CD4-positive, alpha-beta T cell (primary cell): ENCODE measurements around the gene CMIP. TPM values are rescaled to one million over a fixed set of nuclear protein-coding genes. Genes with fewer than 3 reads are reported as not detected.
A peak's percentile ranks its signal among the peaks of the same experiment; 100 is the strongest.

Source experiments
- ATAC-seq: fragments of 200-7000 bp; cut with Tn5 transposase; one replicate; pipeline ENCODE4 v1.10.0; 2022; ENCODE audit warnings: mild to moderate bottlenecking; ENCODE audit not compliant: poor library complexity
- CTCF ChIA-PET: fragments of 350-600 bp; sonication (Branson Sonifier 250); formaldehyde crosslinking; loops from one replicate; lab custom pipeline; 2021; ENCODE audit warnings: antibody characterized with exemption, inconsistent platforms; lab: Charles Lee
- POLR2A ChIA-PET: fragments of 350-600 bp; sonication (Branson Sonifier 250); formaldehyde crosslinking; loops from one replicate; lab custom pipeline; 2021; ENCODE audit warnings: antibody characterized with exemption, inconsistent platforms; lab: Charles Lee
- DNase-seq, 14 experiments: peaks; one replicate each; pipeline ENCODE4 v3.0.0-alpha.2; 2013 to 2020; ENCODE audit warnings: mixed read lengths in 2 of 14
- H3K27ac ChIP-seq, 2 donors: one replicate each; pipeline versions ENCODE4 v1.5.1 to v1.7.0; 2013; ENCODE audit warnings: low read length in 2 of 2, low read depth in 1 of 2, mild to moderate bottlenecking in 1 of 2
- H3K27me3 ChIP-seq, 2 experiments: 1 replicate in 1 of 2; 2 replicates in 1 of 2; pipeline versions ENCODE4 v1.6.1 to v1.7.0; 2013; ENCODE audit warnings: low read length in 2 of 2, control low read depth in 1 of 2, mild to moderate bottlenecking in 1 of 2, moderate library complexity in 1 of 2; ENCODE audit not compliant: insufficient read depth in 2 of 2, control insufficient read depth in 1 of 2
- H3K36me3 ChIP-seq: one replicate; pipeline ENCODE4 v1.6.1; 2013; ENCODE audit warnings: low read length, control low read depth; ENCODE audit not compliant: insufficient read depth
- H3K4me1 ChIP-seq: one replicate; pipeline ENCODE4 v1.6.1; 2013; ENCODE audit warnings: low read length, control low read depth; ENCODE audit not compliant: insufficient read depth
- H3K4me3 ChIP-seq: one replicate; pipeline ENCODE4 v1.5.1; 2013; ENCODE audit warnings: mild to moderate bottlenecking, low read length, moderate library complexity
- H3K9me3 ChIP-seq, 2 experiments: 1 replicate in 1 of 2; 2 replicates in 1 of 2; pipeline versions ENCODE4 v1.6.1 to v1.7.0; 2013; ENCODE audit warnings: low read length in 2 of 2, mild to moderate bottlenecking in 2 of 2, control low read depth in 1 of 2, moderate library complexity in 1 of 2; ENCODE audit not compliant: control insufficient read depth in 1 of 2, insufficient read depth in 1 of 2
- H3K27ac Mint-ChIP-seq: one replicate; pipeline ENCODE4 v1.8.0; 2020; ENCODE audit warnings: mixed read lengths
- H3K27me3 Mint-ChIP-seq: one replicate; pipeline ENCODE4 v1.8.0; 2021; ENCODE audit warnings: mixed read lengths
- H3K36me3 Mint-ChIP-seq: one replicate; pipeline ENCODE4 v1.8.0; 2021; ENCODE audit warnings: low read depth, mixed read lengths
- H3K4me1 Mint-ChIP-seq: one replicate; pipeline ENCODE4 v1.8.0; 2021; ENCODE audit warnings: low read depth, mixed read lengths
- H3K4me3 Mint-ChIP-seq: one replicate; pipeline ENCODE4 v1.8.0; 2020; ENCODE audit warnings: mild to moderate bottlenecking, mixed read lengths
- H3K9me3 Mint-ChIP-seq: one replicate; pipeline ENCODE4 v1.8.0; 2020; ENCODE audit warnings: mixed read lengths
- CTCF ChIP-seq: fragments of 200-600 bp; IDR thresholded peaks from one replicate; pipeline ENCODE4 v1.8.0; 2022; ENCODE audit warnings: antibody characterized with exemption, mild to moderate bottlenecking
- intact Hi-C, 2 experiments: fragments of 100-400 bp; cut with DNase I in 1 of 2; cut with micrococcal nuclease in 1 of 2; formaldehyde crosslinking; loops; one replicate each; pipeline versions ENCODE4 v1.15.1 to v1.9.0; 2023 to 2025; cut with DNase I, micrococcal nuclease
- total RNA-seq, 174 experiments: library from RNA in 2 of 174; stranded (reverse) in 2 of 174; gene quantifications; one replicate each; pipeline ENCODE4 v1.2.3 and lab custom pipeline; 2021 to 2026

Gene CMIP
- total RNA-seq, 2 experiments from 2014 or later, result 33.5 to 35.3 TPM

- Mint-ChIP-seq H3K27me3 (no peaks in the 10 kb centered on the region), H3K36me3 (no peaks in the 10 kb centered on the region), H3K9me3 (no peaks in the 10 kb centered on the region), H3K4me3 (no peak overlapping the region), H3K4me1 (peaks cover 45% of the 10 kb centered on the region), H3K27ac (peak overlapping the region; percentile 87)
- H3K36me3 ChIP-seq, result no peaks in the 10 kb centered on the region
- ATAC-seq, result no peak
- no peaks in the 10 kb centered on the region for H3K9me3 ChIP-seq
- no peak for DNase-seq
- no peaks in the 10 kb centered on the region for H3K27me3 ChIP-seq
- H3K27ac ChIP-seq, result no peak overlapping the region
- ChIA-PET CTCF (no interaction called here), POLR2A (interaction anchor here (1.5 kb wide), 1 partner anchor 103 kb away, joined by 5 read pairs; no protein-coding TSS in a partner anchor)
- intact Hi-C loops, result loop anchor here in 1 of 2 experiments (5.0 kb wide), 1 partner anchor 88 kb away; no protein-coding TSS in a partner anchor
- H3K4me3 ChIP-seq, result no peak overlapping the region
- peaks cover 45% of the 10 kb centered on the region for H3K4me1 ChIP-seq
- TF ChIP-seq CTCF, result no peak
These were observed 275.4 kb downstream of the CMIP start for GRCh38 chr16:81719993-81720392.

GRCh38 chr16:81720973-81721906 lies 276.6 kb downstream of the CMIP start:
- no peak overlapping the region for H3K4me3 ChIP-seq
- H3K27me3 ChIP-seq, result no peaks in the 10 kb centered on the region
- peaks cover 33% of the 10 kb centered on the region for H3K4me1 Mint-ChIP-seq
- H3K36me3 Mint-ChIP-seq, result no peaks in the 10 kb centered on the region
- no peaks in the 10 kb centered on the region for H3K36me3 ChIP-seq
- no peak for TF ChIP-seq CTCF
- ChIA-PET CTCF (no interaction called here), POLR2A (no interaction called here)
- intact Hi-C loops, result no loop called here
- H3K4me3 Mint-ChIP-seq, result no peak overlapping the region
- no peaks in the 10 kb centered on the region for H3K9me3 Mint-ChIP-seq
- no peak overlapping the region for H3K27ac ChIP-seq
- H3K27me3 Mint-ChIP-seq, result no peaks in the 10 kb centered on the region
- H3K4me1 ChIP-seq, result peaks cover 33% of the 10 kb centered on the region
- DNase-seq, result no peak
- no peak for ATAC-seq
- H3K9me3 ChIP-seq, result no peaks in the 10 kb centered on the region
- H3K27ac Mint-ChIP-seq, result peak overlapping the region; percentile 87

- peaks cover 13% of the 10 kb centered on the region for H3K4me1 ChIP-seq
- peak; percentile 67 for ATAC-seq
- no peaks in the 10 kb centered on the region for H3K9me3 ChIP-seq
- H3K4me3 Mint-ChIP-seq, result no peak overlapping the region
- POLR2A ChIA-PET, result no interaction called here
- peak in 10 of 14 experiments; percentile 11 to 86 (median 26) for DNase-seq
- intact Hi-C loops, result loop anchor here (1.0 kb wide), 3 partner anchors 100 to 357 kb away; no protein-coding TSS in a partner anchor
- peak; percentile 85 for TF ChIP-seq CTCF
- no peaks in the 10 kb centered on the region for H3K36me3 Mint-ChIP-seq
- H3K9me3 Mint-ChIP-seq, result no peaks in the 10 kb centered on the region
- CTCF ChIA-PET, result interaction anchor here (0.7 to 1.6 kb wide), 9 partner anchors 10 to 358 kb away, joined by 3 to 10 read pairs (median 4); no protein-coding TSS in a partner anchor
- no peak overlapping the region for H3K27ac ChIP-seq
- H3K4me1 Mint-ChIP-seq, result peaks cover 15% of the 10 kb centered on the region
- no peaks in the 10 kb centered on the region for H3K36me3 ChIP-seq
- peak overlapping the region; percentile 11 for H3K27ac Mint-ChIP-seq
- no peaks in the 10 kb centered on the region for H3K27me3 ChIP-seq
- no peaks in the 10 kb centered on the region for H3K27me3 Mint-ChIP-seq
- no peak overlapping the region for H3K4me3 ChIP-seq
These were observed 278.6 kb downstream of the CMIP start for GRCh38 chr16:81723098-81723723.
